Tibial artery (tissue), 4 donors: Measurements from ENCODE around the gene PLAAT3.
A peak's percentile ranks its signal among the peaks of the same experiment; 100 is the strongest.
"Not testable (repeated sequence)": the region's sequence is repeated elsewhere in the genome, so short reads cannot be mapped to it uniquely, and the experiment has no call there.

Source experiments
- DNase-seq, 2 donors: peaks; one replicate each; pipeline ENCODE4 v3.0.0-alpha.2; 2019
- H3K27ac ChIP-seq, 2 donors: fragments of 200-600 bp; sonication (generic) in 1 of 2; 1 replicate in 1 of 2; 2 replicates in 1 of 2; pipeline ENCODE4 v1.5.1; 2018 to 2019; ENCODE audit warnings: mild to moderate bottlenecking in 1 of 2
- H3K27me3 ChIP-seq, 2 donors: fragments of 200-600 bp; sonication (generic) in 1 of 2; one replicate each; pipeline versions ENCODE4 v1.5.1 to v1.6.0; 2016 to 2019
- H3K36me3 ChIP-seq, 3 donors: fragments of 200-600 bp; sonication (generic) in 2 of 3; one replicate each; pipeline ENCODE4 v1.5.1; 2016 to 2019; ENCODE audit warnings: mild to moderate bottlenecking in 2 of 3
- H3K4me1 ChIP-seq, 4 donors: fragments of 200-600 bp; sonication (generic) in 2 of 4; 1 replicate in 3 of 4; 2 replicates in 1 of 4; pipeline ENCODE4 v1.5.1; 2016 to 2019
- H3K4me3 ChIP-seq, 2 donors: fragments of 200-600 bp; sonication (generic) in 1 of 2; 1 replicate in 1 of 2; 2 replicates in 1 of 2; pipeline ENCODE4 v1.5.1; 2018 to 2019; ENCODE audit warnings: mild to moderate bottlenecking in 2 of 2
- H3K9me3 ChIP-seq, 3 donors: fragments of 200-600 bp; sonication (generic) in 1 of 3; one replicate each; pipeline ENCODE4 v1.5.1; 2016 to 2019
- CTCF ChIP-seq, 2 experiments: fragments of 200-600 bp in 1 of 2; fragments of 450-650 bp in 1 of 2; IDR thresholded peaks; one replicate each; pipeline ENCODE4 v1.5.1; 2017 to 2019; ENCODE audit warnings: antibody characterized with exemption in 2 of 2, mild to moderate bottlenecking in 1 of 2, moderate library complexity in 1 of 2
- intact Hi-C: fragments of 100-400 bp; cut with DNase I; formaldehyde crosslinking; loops from one replicate; pipeline ENCODE4 v1.15.0; 2023; ENCODE audit warnings: low total_unique reads

The PLAAT3 gene

GRCh38 chr11:63623513-63624140 is 9.4 kb upstream of the PLAAT3 start:
- intact Hi-C loops = no loop called here
- DNase-seq = peak in 1 of 2 donors; percentile 37
- no peak overlapping the region for H3K4me3 ChIP-seq
- no peaks in the 10 kb centered on the region for H3K9me3 ChIP-seq
- TF ChIP-seq CTCF (IDR thresholded peaks at IDR 0.05) = no peak
- peaks cover 6 to 14% (median 7%) of the 10 kb centered on the region in 3 donors for H3K36me3 ChIP-seq
- peaks cover 0 to 20% (median 5%) of the 10 kb centered on the region in 4 donors for H3K4me1 ChIP-seq
- H3K27ac ChIP-seq = no peak overlapping the region
- no peaks in the 10 kb centered on the region for H3K27me3 ChIP-seq

GRCh38 chr11:63622323-63622722 is 8.1 kb upstream of the PLAAT3 start:
- Histone ChIP-seq H3K36me3 (peaks cover 0 to 4% (median 0%) of the 10 kb centered on the region in 3 donors), H3K27ac (no peak overlapping the region), H3K27me3 (no peaks in the 10 kb centered on the region), H3K9me3 (no peaks in the 10 kb centered on the region), H3K4me1 (peaks cover 0 to 20% (median 5%) of the 10 kb centered on the region in 4 donors), H3K4me3 (no peak overlapping the region)
- intact Hi-C loops = no loop called here
- peak in 1 of 2 donors; percentile 16 for DNase-seq
- TF ChIP-seq CTCF (IDR thresholded peaks at IDR 0.05) = no peak

GRCh38 chr11:63621071-63621470 is 6.8 kb upstream of the PLAAT3 start:
- no peak overlapping the region for H3K4me3 ChIP-seq
- no peaks in the 10 kb centered on the region for H3K9me3 ChIP-seq
- intact Hi-C loops = no loop called here
- no peak for TF ChIP-seq CTCF (IDR thresholded peaks at IDR 0.05)
- no peaks in the 10 kb centered on the region for H3K36me3 ChIP-seq
- H3K4me1 ChIP-seq = peaks cover 0 to 20% (median 5%) of the 10 kb centered on the region in 4 donors
- peak in 1 of 2 donors; percentile 38 for DNase-seq
- no peaks in the 10 kb centered on the region for H3K27me3 ChIP-seq
- no peak overlapping the region for H3K27ac ChIP-seq

GRCh38 chr11:63619967-63620366 is 5.7 kb upstream of the PLAAT3 start:
- H3K27ac ChIP-seq = no peak overlapping the region
- H3K27me3 ChIP-seq = no peaks in the 10 kb centered on the region
- H3K9me3 ChIP-seq = no peaks in the 10 kb centered on the region
- H3K36me3 ChIP-seq = no peaks in the 10 kb centered on the region
- TF ChIP-seq CTCF (IDR thresholded peaks at IDR 0.05) = no peak
- peak in 1 of 2 donors; percentile 28 for DNase-seq
- intact Hi-C loops = no loop called here
- peaks cover 0 to 20% (median 5%) of the 10 kb centered on the region in 4 donors for H3K4me1 ChIP-seq
- H3K4me3 ChIP-seq = no peak overlapping the region

GRCh38 chr11:63617686-63618085 is 3.5 kb upstream of the PLAAT3 start:
- H3K27me3 ChIP-seq, DNase-seq, intact Hi-C loops, H3K4me3 ChIP-seq, H3K9me3 ChIP-seq, H3K27ac ChIP-seq, H3K36me3 ChIP-seq: not testable (repeated sequence)
- H3K4me1 ChIP-seq = peaks cover 0 to 14% (median 2%) of the 10 kb centered on the region in 4 donors

- Histone ChIP-seq H3K4me1 (peaks cover 0 to 11% (median 9%) of the 10 kb centered on the region in 4 donors), H3K36me3 (no peaks in the 10 kb centered on the region), H3K27ac (no peak overlapping the region), H3K27me3 (no peaks in the 10 kb centered on the region), H3K4me3 (no peak overlapping the region), H3K9me3 (no peaks in the 10 kb centered on the region)
- no peak for TF ChIP-seq CTCF (IDR thresholded peaks at IDR 0.05)
- intact Hi-C loops = no loop called here
- DNase-seq = peak in 1 of 2 donors; percentile 7
These were observed 2.7 kb upstream of the PLAAT3 start for GRCh38 chr11:63616953-63617352.
